ENCODE measurements around the gene TAPT1. TPM values are rescaled to one million over a fixed set of nuclear protein-coding genes. Genes with fewer than 3 reads are reported as not detected.

TAPT1 gene
- total RNA-seq, 1 experiment from 2014 or later, result 11.1 TPM

GRCh38 chr4:16227462-16227868 is 1.2 kb upstream of the TAPT1 start:
- no peaks in the 10 kb centered on the region for H4K20me1 ChIP-seq (ENCODE audit: control insufficient read depth, insufficient read depth, insufficient read length)
- no peak overlapping the region for H3K56ac ChIP-seq (ENCODE audit: insufficient read length, low read depth, low read length)
- H2AFZ ChIP-seq (ENCODE audit: low read length), result no peak overlapping the region
- H2BK15ac ChIP-seq (ENCODE audit: low read depth, low read length), result no peak overlapping the region
- no peak for DNase-seq
- no peak overlapping the region for H4K91ac ChIP-seq (ENCODE audit: insufficient read length, low read depth, low read length)
- no peak overlapping the region for H2BK5ac ChIP-seq (ENCODE audit: insufficient read length, low read length)
- no peak overlapping the region for H4K8ac ChIP-seq (replicated peaks; ENCODE audit: insufficient read length, low read depth, low read length)
- no peak overlapping the region for H3T11ph ChIP-seq (ENCODE audit: low read length)
- H3K14ac ChIP-seq (ENCODE audit: insufficient read depth, low read length), result peak overlapping the region; percentile 84; the same call in 1 of the 2 replicates
- peaks cover 37 to 43% of the 10 kb centered on the region in 2 experiments for H3K4me1 Mint-ChIP-seq
- peak overlapping the region; percentile 94 to 98 for H3K4me3 Mint-ChIP-seq
- peak overlapping the region; percentile 68 to 98 (median 94); a peak in 3 of 7 replicates for H3K27ac Mint-ChIP-seq
- peak overlapping the region; percentile 92 for H3K4me2 ChIP-seq (ENCODE audit: insufficient read depth, insufficient read length, low read length)
- H3K9me3 Mint-ChIP-seq, result no peaks in the 10 kb centered on the region
- H4K5ac ChIP-seq (ENCODE audit: insufficient read length, low read depth, low read length), result no peak overlapping the region
- H3K18ac ChIP-seq (ENCODE audit: insufficient read length, low read depth, low read length), result no peak overlapping the region
- peaks cover 0 to 2% (median 0%) of the 10 kb centered on the region in 3 experiments; a peak in 1 of 7 replicates for H3K36me3 Mint-ChIP-seq (ENCODE audit: insufficient read depth in 1 of 3, low read depth in 3 of 3)
- TF ChIP-seq CTCF (conservative IDR thresholded peaks at IDR 0.05), result no peak
- H3K27ac ChIP-seq (ENCODE audit: insufficient read length, low read depth, low read length), result no peak overlapping the region
- no peaks in the 10 kb centered on the region for H3K79me1 ChIP-seq (ENCODE audit: insufficient read depth, low read depth, low read length, poor library complexity, severe bottlenecking)
- H3K9me3 ChIP-seq (ENCODE audit: control insufficient read depth, low read depth, low read length), result no peaks in the 10 kb centered on the region
- H2BK12ac ChIP-seq (ENCODE audit: insufficient read length, low read depth, low read length), result no peak overlapping the region
- H3K79me2 ChIP-seq (ENCODE audit: insufficient read depth, low read length), result peaks cover 2% of the 10 kb centered on the region; the same call in 1 of the 2 replicates
- H3K4ac ChIP-seq (ENCODE audit: low read depth, low read length), result no peak overlapping the region
- H3K23ac ChIP-seq (ENCODE audit: insufficient read length, low read depth, low read length), result no peak overlapping the region
- H3K23me2 ChIP-seq (ENCODE audit: insufficient read length, low read depth, low read length, poor library complexity, severe bottlenecking), result peaks cover 10% of the 10 kb centered on the region
- peaks cover 4% of the 10 kb centered on the region; the same call in 1 of the 2 replicates for H3K4me1 ChIP-seq (ENCODE audit: insufficient read depth, low read length)
- H2BK120ac ChIP-seq (ENCODE audit: low read depth, low read length, poor library complexity, severe bottlenecking), result no peak overlapping the region
- WGBS (ENCODE audit: extremely low coverage, insufficient read length, low lambda C conversion rate), result no CpG with 5 or more reads among the region's 20 CpGs
- H2BK20ac ChIP-seq (ENCODE audit: low read depth, low read length, poor library complexity, severe bottlenecking), result no peak overlapping the region
- H2AK5ac ChIP-seq (ENCODE audit: insufficient read length, low read length), result no peak overlapping the region
- peak overlapping the region; percentile 73 for H3K9ac ChIP-seq (ENCODE audit: extremely low read depth, insufficient read length, low read length)
- no peaks in the 10 kb centered on the region for H3K27me3 Mint-ChIP-seq (ENCODE audit: low read depth)
- H3K27me3 ChIP-seq (ENCODE audit: insufficient read depth, low read length), result no peaks in the 10 kb centered on the region
